HL-60 (cell line): Measurements from ENCODE around the gene NKPD1.

Source experiments
- DNase-seq, 2 experiments: peaks; one replicate each; pipeline ENCODE4 v3.0.0-alpha.2; 2010 to 2020; ENCODE audit warnings: low read depth in 1 of 2, low spot score in 1 of 2
- H3K27ac ChIP-seq: fragments of 250-450 bp; sonication (Bioruptor Pico); replicated peaks from 2 replicates; pipeline ENCODE4 v1.5.1; 2020; ENCODE audit warnings: mild to moderate bottlenecking, moderate library complexity
- H3K27me3 ChIP-seq: fragments of 250-450 bp; sonication (Bioruptor Pico); 2 replicates; pipeline ENCODE4 v1.5.1; 2021; ENCODE audit warnings: mild to moderate bottlenecking, moderate library complexity; ENCODE audit not compliant: insufficient read depth, poor library complexity, severe bottlenecking
- H3K4me3 ChIP-seq: replicated peaks from 2 replicates; pipeline ENCODE4 v1.5.1; 2011; ENCODE audit warnings: mild to moderate bottlenecking, control low read depth, low read length; ENCODE audit not compliant: insufficient read depth
- GABPA ChIP-seq: IDR thresholded peaks from 2 replicates; pipeline ENCODE4 v1.6.1; 2012; ENCODE audit warnings: low read depth
- POLR2AphosphoS5 ChIP-seq: IDR thresholded peaks from 2 replicates; pipeline ENCODE4 v1.6.1; 2012; ENCODE audit warnings: low read depth
- SPI1 ChIP-seq: IDR thresholded peaks from 2 replicates; pipeline ENCODE4 v1.6.1; 2012; ENCODE audit warnings: low read depth, mild to moderate bottlenecking, borderline replicate concordance
- long read RNA-seq: library from polyadenylated mRNA; unstranded; transcript quantifications from one replicate; pipeline ENCODE4 v2.0.0, GENCODE V29; 2020
- TF ChIP-seq, protein P1 (sequence below): IDR thresholded peaks from 2 replicates; pipeline ENCODE4 v1.6.1; 2012; ENCODE audit warnings: low read depth; ENCODE audit not compliant: insufficient replicate concordance
- TF ChIP-seq, protein P2 (sequence below): IDR thresholded peaks from one replicate; pipeline ENCODE4 v1.5.1; 2011; ENCODE audit warnings: low read length, control low read depth, inconsistent platforms; ENCODE audit not compliant: insufficient read depth

NKPD1 gene, protein sequence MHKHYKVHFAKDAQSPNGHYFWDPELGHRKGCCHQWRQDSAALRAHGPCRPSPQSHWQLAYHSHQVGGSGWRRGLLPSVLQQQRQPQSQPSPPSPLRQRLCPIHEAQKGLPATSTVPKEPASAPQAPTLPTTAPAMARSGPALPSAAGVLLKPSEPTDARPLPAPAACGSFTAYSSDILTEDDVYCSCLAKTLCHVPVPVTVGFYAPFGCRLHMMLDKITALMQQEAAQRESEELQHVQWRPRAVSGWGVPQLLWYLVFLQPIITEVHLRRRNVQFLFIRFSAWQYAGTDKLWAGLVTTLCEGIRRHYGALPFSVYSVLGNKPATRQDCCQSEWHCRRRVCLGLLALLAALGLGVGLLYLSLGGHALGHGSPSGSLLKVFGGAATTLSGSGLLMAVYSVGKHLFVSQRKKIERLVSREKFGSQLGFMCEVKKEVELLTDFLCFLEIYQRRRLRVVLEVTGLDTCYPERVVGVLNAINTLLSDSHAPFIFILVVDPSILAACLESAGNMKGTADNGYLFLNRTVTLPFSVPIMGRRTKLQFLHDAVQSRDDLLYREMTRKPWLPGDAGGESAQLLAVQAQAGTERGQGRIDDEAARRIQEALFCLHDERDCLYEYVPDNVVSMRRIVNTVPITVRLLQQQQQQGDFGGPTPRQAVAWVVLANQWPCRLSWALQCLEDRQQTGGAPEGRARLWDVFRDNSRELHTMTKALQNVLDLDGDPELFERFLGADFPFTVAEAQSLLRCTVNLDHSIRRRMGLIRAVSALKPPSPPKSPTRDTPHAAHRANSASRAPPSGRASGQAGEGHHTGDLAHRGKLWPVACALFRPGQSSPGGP
- long read RNA-seq: 0 reads

DNA sequence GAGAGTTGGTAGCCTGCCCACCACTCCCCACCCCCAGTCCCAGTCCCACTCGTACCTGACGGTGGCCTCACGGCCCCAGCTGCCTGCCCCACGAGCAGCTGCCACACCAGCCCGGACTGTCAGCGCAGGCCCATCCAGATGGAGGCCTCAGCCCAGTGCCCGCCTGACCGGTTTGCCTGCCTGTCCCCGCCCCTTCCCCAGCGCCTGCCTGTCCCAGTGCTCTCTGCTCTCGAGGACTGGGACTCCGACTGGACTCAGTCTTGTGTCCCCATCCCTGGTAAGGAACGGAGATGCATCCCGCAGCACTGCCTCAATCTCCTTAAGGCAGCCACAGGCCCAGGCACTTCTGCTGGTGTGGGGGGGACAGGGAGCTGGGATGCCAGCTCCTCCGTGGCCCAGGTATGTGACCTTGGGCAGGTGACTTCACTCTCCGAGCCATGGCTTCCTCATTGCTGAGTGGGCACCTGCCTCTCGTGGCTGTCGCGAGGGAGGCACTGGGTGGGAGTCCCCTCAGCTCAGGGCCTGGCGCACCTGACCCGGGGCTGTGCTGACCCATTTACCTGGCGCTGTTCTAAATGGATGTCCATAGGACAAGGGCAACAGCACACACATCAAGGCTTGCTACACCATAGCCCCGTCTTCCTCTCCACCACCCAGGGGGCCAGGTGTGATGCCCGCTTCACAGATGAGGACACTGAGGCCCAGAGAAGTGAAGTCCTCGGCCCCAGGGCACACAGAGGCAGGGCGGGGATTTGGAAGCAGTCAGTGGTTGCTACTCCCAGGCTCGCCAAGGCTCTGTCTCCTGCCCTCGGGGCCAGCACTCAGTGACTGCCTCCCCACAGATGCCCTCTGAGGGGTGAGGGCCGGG, at the start of gene NKPD1:
Gene NKPD1, minus strand, starts transcription at position 113 of the 868 bp plus-strand sequence. CDS start 832 bp downstream, outside the sequence.
- H3K27me3 ChIP-seq: peaks cover 20% of the 10 kb centered on the region
- TF ChIP-seq GABPA (no peak), SPI1 (no peak), POLR2AphosphoS5 (no peak)
- TF ChIP-seq, protein P1, sequence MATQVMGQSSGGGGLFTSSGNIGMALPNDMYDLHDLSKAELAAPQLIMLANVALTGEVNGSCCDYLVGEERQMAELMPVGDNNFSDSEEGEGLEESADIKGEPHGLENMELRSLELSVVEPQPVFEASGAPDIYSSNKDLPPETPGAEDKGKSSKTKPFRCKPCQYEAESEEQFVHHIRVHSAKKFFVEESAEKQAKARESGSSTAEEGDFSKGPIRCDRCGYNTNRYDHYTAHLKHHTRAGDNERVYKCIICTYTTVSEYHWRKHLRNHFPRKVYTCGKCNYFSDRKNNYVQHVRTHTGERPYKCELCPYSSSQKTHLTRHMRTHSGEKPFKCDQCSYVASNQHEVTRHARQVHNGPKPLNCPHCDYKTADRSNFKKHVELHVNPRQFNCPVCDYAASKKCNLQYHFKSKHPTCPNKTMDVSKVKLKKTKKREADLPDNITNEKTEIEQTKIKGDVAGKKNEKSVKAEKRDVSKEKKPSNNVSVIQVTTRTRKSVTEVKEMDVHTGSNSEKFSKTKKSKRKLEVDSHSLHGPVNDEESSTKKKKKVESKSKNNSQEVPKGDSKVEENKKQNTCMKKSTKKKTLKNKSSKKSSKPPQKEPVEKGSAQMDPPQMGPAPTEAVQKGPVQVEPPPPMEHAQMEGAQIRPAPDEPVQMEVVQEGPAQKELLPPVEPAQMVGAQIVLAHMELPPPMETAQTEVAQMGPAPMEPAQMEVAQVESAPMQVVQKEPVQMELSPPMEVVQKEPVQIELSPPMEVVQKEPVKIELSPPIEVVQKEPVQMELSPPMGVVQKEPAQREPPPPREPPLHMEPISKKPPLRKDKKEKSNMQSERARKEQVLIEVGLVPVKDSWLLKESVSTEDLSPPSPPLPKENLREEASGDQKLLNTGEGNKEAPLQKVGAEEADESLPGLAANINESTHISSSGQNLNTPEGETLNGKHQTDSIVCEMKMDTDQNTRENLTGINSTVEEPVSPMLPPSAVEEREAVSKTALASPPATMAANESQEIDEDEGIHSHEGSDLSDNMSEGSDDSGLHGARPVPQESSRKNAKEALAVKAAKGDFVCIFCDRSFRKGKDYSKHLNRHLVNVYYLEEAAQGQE: no peak
- TF ChIP-seq, protein P2, sequence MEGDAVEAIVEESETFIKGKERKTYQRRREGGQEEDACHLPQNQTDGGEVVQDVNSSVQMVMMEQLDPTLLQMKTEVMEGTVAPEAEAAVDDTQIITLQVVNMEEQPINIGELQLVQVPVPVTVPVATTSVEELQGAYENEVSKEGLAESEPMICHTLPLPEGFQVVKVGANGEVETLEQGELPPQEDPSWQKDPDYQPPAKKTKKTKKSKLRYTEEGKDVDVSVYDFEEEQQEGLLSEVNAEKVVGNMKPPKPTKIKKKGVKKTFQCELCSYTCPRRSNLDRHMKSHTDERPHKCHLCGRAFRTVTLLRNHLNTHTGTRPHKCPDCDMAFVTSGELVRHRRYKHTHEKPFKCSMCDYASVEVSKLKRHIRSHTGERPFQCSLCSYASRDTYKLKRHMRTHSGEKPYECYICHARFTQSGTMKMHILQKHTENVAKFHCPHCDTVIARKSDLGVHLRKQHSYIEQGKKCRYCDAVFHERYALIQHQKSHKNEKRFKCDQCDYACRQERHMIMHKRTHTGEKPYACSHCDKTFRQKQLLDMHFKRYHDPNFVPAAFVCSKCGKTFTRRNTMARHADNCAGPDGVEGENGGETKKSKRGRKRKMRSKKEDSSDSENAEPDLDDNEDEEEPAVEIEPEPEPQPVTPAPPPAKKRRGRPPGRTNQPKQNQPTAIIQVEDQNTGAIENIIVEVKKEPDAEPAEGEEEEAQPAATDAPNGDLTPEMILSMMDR: no peak
- no peak within 1 kb of the TSS for H3K4me3 ChIP-seq
- H3K27ac ChIP-seq: no peak within 1 kb of the TSS
- DNase-seq: no peak

DNA sequence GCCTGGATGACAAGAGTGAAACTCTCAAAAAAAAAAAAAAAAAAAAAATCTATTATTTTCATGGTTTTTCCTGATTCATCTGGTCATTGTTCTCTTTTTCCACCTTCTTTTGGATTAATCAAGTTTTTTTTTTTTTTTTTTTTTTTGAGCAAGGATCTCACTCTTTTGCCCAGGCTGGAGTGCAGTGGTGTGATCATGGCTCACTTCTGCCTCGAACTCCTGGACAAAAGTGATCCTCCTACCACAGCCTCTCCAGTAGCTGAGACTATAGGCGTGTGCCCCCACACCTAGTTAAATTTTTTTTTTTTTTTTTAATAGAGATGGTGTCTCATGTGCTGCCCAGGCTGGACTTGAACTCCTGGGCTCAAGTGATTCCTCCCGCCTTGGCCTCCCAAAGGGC, 45.5 kb upstream of the NKPD1 start:
- Histone ChIP-seq H3K27ac (no peak overlapping the region), H3K4me3 (no peak overlapping the region), H3K27me3 (no peaks in the 10 kb centered on the region)
- no peak for DNase-seq
- TF ChIP-seq SPI1 (no peak), POLR2AphosphoS5 (no peak), GABPA (no peak)
- TF ChIP-seq, protein P1: no peak
- TF ChIP-seq, protein P2: no peak

DNA sequence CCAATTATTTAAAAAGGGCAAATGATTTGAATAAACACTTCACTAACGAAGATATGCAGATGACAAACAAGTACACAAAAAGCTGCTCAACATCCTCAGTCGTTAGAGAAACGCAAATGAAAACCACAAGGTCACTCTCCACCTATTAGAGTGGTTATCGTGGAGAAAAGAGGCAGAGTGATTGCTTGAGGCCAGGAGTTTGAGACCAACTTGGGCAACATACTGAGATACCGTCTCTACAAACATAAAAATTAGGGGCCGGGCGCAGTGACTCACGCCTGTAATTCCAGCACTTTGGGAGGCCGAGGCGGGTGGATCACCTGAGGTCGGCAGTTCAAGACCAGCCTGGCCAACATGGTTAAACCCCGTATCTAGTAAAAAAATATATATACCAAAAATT, 45.0 kb upstream of the NKPD1 start:
- H3K27me3 ChIP-seq: no peaks in the 10 kb centered on the region
- no peak for DNase-seq
- TF ChIP-seq GABPA (no peak), POLR2AphosphoS5 (no peak), SPI1 (no peak)
- TF ChIP-seq, protein P2: no peak
- TF ChIP-seq, protein P1: no peak
- no peak overlapping the region for H3K4me3 ChIP-seq
- no peak overlapping the region for H3K27ac ChIP-seq
